Neural progenitor cell (in vitro differentiated cells): ENCODE data around the gene PDE1C.

ENCODE experiments used
- CTCF ChIP-seq: fragments of 200-600 bp; sonication (generic); IDR thresholded peaks from 2 replicates; pipeline ENCODE4 v1.5.1; 2017; ENCODE audit warnings: antibody characterized with exemption, mild to moderate bottlenecking
- EZH2phosphoT487 ChIP-seq: fragments of 200-600 bp; sonication (generic); IDR thresholded peaks from 2 replicates; pipeline ENCODE4 v1.6.1; 2017; ENCODE audit warnings: antibody characterized with exemption

GRCh38 chr7:31955641-31956040 is 114.6 kb downstream of the PDE1C start:
- TF ChIP-seq CTCF, result no peak
- TF ChIP-seq EZH2phosphoT487, result no peak
